Hepatocyte (in vitro differentiated cells): ENCODE data around the gene NEIL3. TPM values are rescaled to one million over a fixed set of nuclear protein-coding genes. Genes with fewer than 3 reads are reported as not detected.
"Not testable (repeated sequence)": the region's sequence is repeated elsewhere in the genome, so short reads cannot be mapped to it uniquely, and the experiment has no call there.

Experiments used
- DNase-seq: peaks from one replicate; pipeline ENCODE4 v3.0.0-alpha.2; 2016; ENCODE audit warnings: low spot score
- H2AFZ ChIP-seq: fragments of 200-600 bp; sonication (generic); 2 replicates; pipeline ENCODE4 v1.6.0; 2016; ENCODE audit warnings: antibody characterized with exemption, mild to moderate bottlenecking
- H3K27ac ChIP-seq: fragments of 200-600 bp; sonication (generic); 2 replicates; pipeline ENCODE4 v1.5.1; 2016; ENCODE audit warnings: mild to moderate bottlenecking
- H3K27me3 ChIP-seq: fragments of 200-600 bp; sonication (generic); 2 replicates; pipeline ENCODE4 v1.6.1; 2016
- H3K36me3 ChIP-seq: fragments of 200-600 bp; sonication (generic); replicated peaks from 2 replicates; pipeline ENCODE4 v1.5.1; 2016; ENCODE audit warnings: low read depth; ENCODE audit not compliant: insufficient read depth
- H3K4me1 ChIP-seq: fragments of 200-600 bp; sonication (generic); 2 replicates; pipeline ENCODE4 v1.5.1; 2016; ENCODE audit warnings: mild to moderate bottlenecking, moderate library complexity; ENCODE audit not compliant: insufficient read depth
- H3K4me2 ChIP-seq: fragments of 200-600 bp; sonication (generic); 2 replicates; pipeline ENCODE4 v1.6.0; 2016
- H3K4me3 ChIP-seq: fragments of 200-600 bp; sonication (generic); 2 replicates; pipeline ENCODE4 v1.5.1; 2016; ENCODE audit warnings: mild to moderate bottlenecking
- H3K79me2 ChIP-seq: fragments of 200-600 bp; sonication (generic); 2 replicates; pipeline ENCODE4 v1.6.0; 2017; ENCODE audit warnings: mild to moderate bottlenecking
- H3K9me2 ChIP-seq: fragments of 200-600 bp; sonication (generic); replicated peaks from 2 replicates; pipeline ENCODE4 v1.6.0; 2017; ENCODE audit warnings: mild to moderate bottlenecking; ENCODE audit not compliant: insufficient read depth
- H3K9me3 ChIP-seq: fragments of 200-600 bp; sonication (generic); 2 replicates; pipeline ENCODE4 v1.5.1; 2016; ENCODE audit warnings: low read depth, mild to moderate bottlenecking
- H4K20me1 ChIP-seq: fragments of 200-600 bp; sonication (generic); 2 replicates; pipeline ENCODE4 v1.6.0; 2016; ENCODE audit warnings: mild to moderate bottlenecking; ENCODE audit not compliant: insufficient read depth, poor library complexity, severe bottlenecking
- CTCF ChIP-seq: fragments of 200-600 bp; sonication (generic); IDR thresholded peaks from 2 replicates; pipeline ENCODE4 v1.5.1; 2016; ENCODE audit warnings: antibody characterized with exemption, mild to moderate bottlenecking; ENCODE audit not compliant: poor library complexity
- EZH2 ChIP-seq: fragments of 200-600 bp; sonication (generic); IDR thresholded peaks from 2 replicates; pipeline ENCODE4 v1.6.1; 2016; ENCODE audit warnings: antibody characterized with exemption, mild to moderate bottlenecking, borderline replicate concordance
- EZH2phosphoT487 ChIP-seq: fragments of 200-600 bp; sonication (generic); IDR thresholded peaks from one replicate; pipeline ENCODE4 v1.6.1; 2018; ENCODE audit warnings: antibody characterized with exemption, mild to moderate bottlenecking, low read depth, moderate library complexity; ENCODE audit not compliant: unreplicated experiment, severe bottlenecking
- WGBS: methylation state at CpG from one replicate; pipeline ENCODE4 v1.1.6; 2016; ENCODE audit warnings: low lambda C conversion rate; ENCODE audit errors: missing lambda C conversion rate; 5-methylcytosine and 5-hydroxymethylcytosine counted together
- polyA plus RNA-seq: library from polyadenylated mRNA; unstranded; fragments of >200 nt; fragmentation: Nextera tagmentation; extraction: Ambion mirVana; gene quantifications from 2 replicates; pipeline ENCODE4 v1.2.1, GENCODE V29; 2016
- total RNA-seq: library from RNA; depleted of rRNA; stranded (reverse); fragments of >200 nt; gene quantifications from 2 replicates; pipeline ENCODE4 v1.2.3, GENCODE V29; 2014

NEIL3 gene
- total and polyA plus RNA-seq, 2 experiments from 2014 or later = 0.87 to 2.0 TPM

- TF ChIP-seq EZH2phosphoT487 (no peak), EZH2 (no peak), CTCF (no peak)
- Histone ChIP-seq H3K9me3 (peaks cover 3% of the 10 kb centered on the region), H3K4me2 (no peak overlapping the region), H4K20me1 (no peaks in the 10 kb centered on the region), H3K36me3 (no peaks in the 10 kb centered on the region), H3K9me2 (no peaks in the 10 kb centered on the region), H3K27ac (no peak overlapping the region), H3K27me3 (no peaks in the 10 kb centered on the region), H3K4me3 (no peak overlapping the region), H2AFZ (no peak overlapping the region), H3K79me2 (no peaks in the 10 kb centered on the region), H3K4me1 (no peaks in the 10 kb centered on the region)
- 97% methylated on average over 4 of the region's 4 CpGs for WGBS
- DNase-seq = no peak
Measured at GRCh38 chr4:177302371-177303100, 7.1 kb upstream of the NEIL3 start.

GRCh38 chr4:177304094-177304493 is 5.6 kb upstream of the NEIL3 start:
- no peak for DNase-seq
- no peaks in the 10 kb centered on the region for H3K9me2 ChIP-seq
- no peaks in the 10 kb centered on the region for H3K4me1 ChIP-seq
- H3K9me3 ChIP-seq = no peaks in the 10 kb centered on the region
- 93% methylated on average over 4 of the region's 4 CpGs for WGBS
- H3K4me3 ChIP-seq = no peak overlapping the region
- TF ChIP-seq CTCF (no peak), EZH2phosphoT487 (no peak), EZH2 (no peak)
- H3K27ac ChIP-seq = no peak overlapping the region
- H3K79me2 ChIP-seq = no peaks in the 10 kb centered on the region
- no peaks in the 10 kb centered on the region for H3K27me3 ChIP-seq
- no peaks in the 10 kb centered on the region for H4K20me1 ChIP-seq
- no peak overlapping the region for H2AFZ ChIP-seq
- H3K4me2 ChIP-seq = no peak overlapping the region
- H3K36me3 ChIP-seq = no peaks in the 10 kb centered on the region

GRCh38 chr4:177304864-177305263 is 4.8 kb upstream of the NEIL3 start:
- not testable (repeated sequence) for H3K9me3 ChIP-seq, H4K20me1 ChIP-seq, DNase-seq, H3K27ac ChIP-seq, H3K79me2 ChIP-seq, H3K27me3 ChIP-seq, H3K9me2 ChIP-seq, H2AFZ ChIP-seq, H3K4me3 ChIP-seq, H3K4me1 ChIP-seq, H3K4me2 ChIP-seq, H3K36me3 ChIP-seq
- WGBS = 94% methylated on average over 3 of the region's 3 CpGs

- H3K27ac ChIP-seq = no peak overlapping the region
- no peak for DNase-seq
- H3K27me3 ChIP-seq = no peaks in the 10 kb centered on the region
- no peak overlapping the region for H3K4me2 ChIP-seq
- H3K79me2 ChIP-seq = no peaks in the 10 kb centered on the region
- H3K9me3 ChIP-seq = no peaks in the 10 kb centered on the region
- no peaks in the 10 kb centered on the region for H3K9me2 ChIP-seq
- TF ChIP-seq CTCF = no peak
- no peak for TF ChIP-seq EZH2phosphoT487
- no peak overlapping the region for H3K4me3 ChIP-seq
- WGBS = 83% methylated on average over 3 of the region's 3 CpGs
- H4K20me1 ChIP-seq = no peaks in the 10 kb centered on the region
- no peaks in the 10 kb centered on the region for H3K4me1 ChIP-seq
- no peak overlapping the region for H2AFZ ChIP-seq
- no peaks in the 10 kb centered on the region for H3K36me3 ChIP-seq
Measured at GRCh38 chr4:177308125-177308524, 1.5 kb upstream of the NEIL3 start.
